ENCODE measurements around the gene TSPAN5.
A peak's percentile ranks its signal among the peaks of the same experiment; 100 is the strongest.

TSPAN5 gene

DNA sequence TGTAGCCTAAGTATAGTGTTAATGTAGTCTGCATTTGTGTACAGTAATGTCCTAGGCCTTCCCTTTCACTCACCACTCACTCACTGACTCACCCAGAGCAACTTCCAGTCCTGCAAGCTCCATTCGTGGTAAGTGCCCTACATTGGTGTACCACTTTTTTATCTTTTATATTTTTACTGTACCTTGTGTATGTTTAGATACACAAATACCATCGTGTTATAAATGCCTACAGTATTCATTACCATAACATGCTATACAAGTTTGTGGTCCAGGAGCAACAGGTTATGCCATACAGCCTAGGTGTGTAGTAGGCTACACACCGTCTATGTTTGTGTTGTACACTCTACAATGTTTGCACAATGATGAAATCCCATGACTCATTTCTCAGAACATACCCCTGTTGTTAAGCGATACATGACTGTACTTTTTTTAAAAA lies 15.4 kb downstream of the TSPAN5 start (continued):
- TF ChIP-seq ZNF777 (tag by site-specific recombination; IDR thresholded peaks at IDR 0.05; ENCODE audit: borderline replicate concordance): no peak
- TF ChIP-seq ZFHX2 (tag by site-specific recombination; conservative IDR thresholded peaks at IDR 0.05): no peak
- no peak for TF ChIP-seq ZNF211 (tag by site-specific recombination; IDR thresholded peaks at IDR 0.05; ENCODE audit: low read depth)
- peak; percentile 51 for TF ChIP-seq FEZF1 (tag by site-specific recombination; IDR thresholded peaks at IDR 0.05)
- TF ChIP-seq SCRT2 (tag by site-specific recombination; IDR thresholded peaks at IDR 0.05): peak; percentile 91

DNA sequence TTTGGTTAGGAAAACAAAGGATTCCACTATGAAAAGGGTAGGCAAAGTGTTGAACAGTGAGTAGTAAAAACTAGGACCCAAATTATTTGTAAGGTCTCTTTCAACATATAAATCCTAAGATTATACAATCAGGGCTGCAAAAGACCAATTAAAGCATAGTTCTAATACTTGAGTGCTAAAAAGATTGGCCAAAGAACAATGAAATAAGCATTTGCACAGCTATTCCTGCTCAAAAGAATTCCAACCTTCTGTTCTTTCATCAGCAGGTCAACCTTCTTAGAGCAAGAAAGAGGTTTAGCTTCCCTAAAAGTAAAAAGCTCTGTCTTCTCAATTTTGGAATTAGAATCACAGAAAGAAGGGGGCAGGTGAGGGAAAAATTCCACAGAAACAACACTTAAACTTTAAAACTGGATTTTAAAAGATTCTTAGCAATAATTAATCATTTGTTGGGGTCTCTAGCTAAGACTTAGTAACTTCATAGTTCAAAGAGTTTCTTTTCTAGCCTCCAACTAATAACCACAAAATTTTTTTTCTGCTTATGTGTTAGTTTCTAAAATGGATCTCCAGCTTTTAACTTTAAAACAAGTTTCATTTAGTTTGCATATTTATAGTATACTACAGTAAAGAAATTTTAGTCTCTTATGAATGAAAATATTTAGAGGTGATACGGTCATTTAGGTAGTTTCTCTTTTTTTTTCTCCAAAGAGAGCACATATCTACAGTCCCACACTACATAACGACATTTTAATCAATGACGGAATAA lies 16.3 kb downstream of the TSPAN5 start:
- Histone ChIP-seq H3K36me3 (ENCODE audit: control insufficient read depth in 2 of 2, insufficient read depth in 1 of 2, low read length in 2 of 2) (no peaks in the 10 kb centered on the region), H3K4me3 (ENCODE audit: low read depth, low read length) (no peak overlapping the region), H3K27ac (ENCODE audit: extremely low read depth, low read depth, low read length) (no peak overlapping the region), H3K9me3 (ENCODE audit: control insufficient read depth, insufficient read depth, low read depth, low read length) (no peaks in the 10 kb centered on the region), H3K4me1 (ENCODE audit: control insufficient read depth, insufficient read depth, low read length) (no peaks in the 10 kb centered on the region)
- TF ChIP-seq SETDB1 (IDR thresholded peaks at IDR 0.05; ENCODE audit: insufficient read length, low read length): no peak
- TF ChIP-seq ZNF354C (tag by site-specific recombination; IDR thresholded peaks at IDR 0.05; ENCODE audit: borderline replicate concordance, low read depth): no peak
- no peak for TF ChIP-seq ZIC2 (tag by site-specific recombination; IDR thresholded peaks at IDR 0.05)
- TF ChIP-seq KLF16 (tag by site-specific recombination; IDR thresholded peaks at IDR 0.05): no peak
- no peak for TF ChIP-seq ZNF658 (tag by site-specific recombination; IDR thresholded peaks at IDR 0.05)
- no peak for TF ChIP-seq MEIS1 (CRISPR knock-in tag; IDR thresholded peaks at IDR 0.05; ENCODE audit: borderline replicate concordance)
- TF ChIP-seq MZF1 (tag by site-specific recombination; IDR thresholded peaks at IDR 0.05; ENCODE audit: borderline replicate concordance): no peak
- TF ChIP-seq ZNF112 (tag by site-specific recombination; IDR thresholded peaks at IDR 0.05): no peak
- TF ChIP-seq, protein P1, sequence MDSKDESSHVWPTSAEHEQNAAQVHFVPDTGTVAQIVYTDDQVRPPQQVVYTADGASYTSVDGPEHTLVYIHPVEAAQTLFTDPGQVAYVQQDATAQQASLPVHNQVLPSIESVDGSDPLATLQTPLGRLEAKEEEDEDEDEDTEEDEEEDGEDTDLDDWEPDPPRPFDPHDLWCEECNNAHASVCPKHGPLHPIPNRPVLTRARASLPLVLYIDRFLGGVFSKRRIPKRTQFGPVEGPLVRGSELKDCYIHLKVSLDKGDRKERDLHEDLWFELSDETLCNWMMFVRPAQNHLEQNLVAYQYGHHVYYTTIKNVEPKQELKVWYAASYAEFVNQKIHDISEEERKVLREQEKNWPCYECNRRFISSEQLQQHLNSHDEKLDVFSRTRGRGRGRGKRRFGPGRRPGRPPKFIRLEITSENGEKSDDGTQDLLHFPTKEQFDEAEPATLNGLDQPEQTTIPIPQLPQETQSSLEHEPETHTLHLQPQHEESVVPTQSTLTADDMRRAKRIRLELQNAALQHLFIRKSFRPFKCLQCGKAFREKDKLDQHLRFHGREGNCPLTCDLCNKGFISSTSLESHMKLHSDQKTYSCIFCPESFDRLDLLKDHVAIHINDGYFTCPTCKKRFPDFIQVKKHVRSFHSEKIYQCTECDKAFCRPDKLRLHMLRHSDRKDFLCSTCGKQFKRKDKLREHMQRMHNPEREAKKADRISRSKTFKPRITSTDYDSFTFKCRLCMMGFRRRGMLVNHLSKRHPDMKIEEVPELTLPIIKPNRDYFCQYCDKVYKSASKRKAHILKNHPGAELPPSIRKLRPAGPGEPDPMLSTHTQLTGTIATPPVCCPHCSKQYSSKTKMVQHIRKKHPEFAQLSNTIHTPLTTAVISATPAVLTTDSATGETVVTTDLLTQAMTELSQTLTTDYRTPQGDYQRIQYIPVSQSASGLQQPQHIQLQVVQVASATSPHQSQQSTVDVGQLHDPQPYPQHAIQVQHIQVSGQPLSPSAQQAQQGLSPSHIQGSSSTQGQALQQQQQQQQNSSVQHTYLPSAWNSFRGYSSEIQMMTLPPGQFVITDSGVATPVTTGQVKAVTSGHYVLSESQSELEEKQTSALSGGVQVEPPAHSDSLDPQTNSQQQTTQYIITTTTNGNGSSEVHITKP (tag by site-specific recombination; IDR thresholded peaks at IDR 0.05): no peak
- no peak for TF ChIP-seq OSR2 (tag by site-specific recombination; IDR thresholded peaks at IDR 0.05)
- ChIA-PET CTCF (interaction anchor here (0.9 kb wide), 1 partner anchor 11 kb away, joined by 7 read pairs; no protein-coding TSS in a partner anchor), POLR2A (no interaction called here)

DNA sequence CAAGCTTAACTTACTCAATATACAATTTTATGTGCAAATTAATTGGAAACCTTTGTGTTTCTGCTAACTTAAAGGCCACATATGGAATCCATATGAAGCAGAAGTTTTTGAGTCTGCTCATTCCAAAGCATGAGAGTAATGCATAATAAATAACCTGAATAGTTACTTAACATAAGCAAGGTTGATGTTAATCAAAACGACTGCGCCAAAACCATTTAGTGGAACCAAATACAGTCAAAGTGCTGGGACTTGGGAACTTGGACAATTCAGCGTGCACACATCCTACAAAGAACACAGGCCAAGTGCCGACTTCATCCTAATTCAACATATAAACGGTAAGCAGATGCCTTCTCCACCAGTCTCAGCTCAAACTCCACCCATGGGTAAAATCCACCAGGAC lies 17.0 kb downstream of the TSPAN5 start:
- ChIA-PET POLR2A (no interaction called here), CTCF (interaction anchor here (0.9 kb wide), 1 partner anchor 11 kb away, joined by 7 read pairs; no protein-coding TSS in a partner anchor)
- Histone ChIP-seq H3K36me3 (ENCODE audit: control insufficient read depth in 2 of 2, insufficient read depth in 1 of 2, low read length in 2 of 2) (no peaks in the 10 kb centered on the region), H3K4me3 (ENCODE audit: low read depth, low read length) (no peak overlapping the region), H3K4me1 (ENCODE audit: control insufficient read depth, insufficient read depth, low read length) (no peaks in the 10 kb centered on the region), H3K27ac (ENCODE audit: extremely low read depth, low read depth, low read length) (no peak overlapping the region), H3K9me3 (ENCODE audit: control insufficient read depth, insufficient read depth, low read depth, low read length) (no peaks in the 10 kb centered on the region)
- TF ChIP-seq ZNF324 (tag by site-specific recombination; IDR thresholded peaks at IDR 0.05): no peak
- TF ChIP-seq, protein P2, sequence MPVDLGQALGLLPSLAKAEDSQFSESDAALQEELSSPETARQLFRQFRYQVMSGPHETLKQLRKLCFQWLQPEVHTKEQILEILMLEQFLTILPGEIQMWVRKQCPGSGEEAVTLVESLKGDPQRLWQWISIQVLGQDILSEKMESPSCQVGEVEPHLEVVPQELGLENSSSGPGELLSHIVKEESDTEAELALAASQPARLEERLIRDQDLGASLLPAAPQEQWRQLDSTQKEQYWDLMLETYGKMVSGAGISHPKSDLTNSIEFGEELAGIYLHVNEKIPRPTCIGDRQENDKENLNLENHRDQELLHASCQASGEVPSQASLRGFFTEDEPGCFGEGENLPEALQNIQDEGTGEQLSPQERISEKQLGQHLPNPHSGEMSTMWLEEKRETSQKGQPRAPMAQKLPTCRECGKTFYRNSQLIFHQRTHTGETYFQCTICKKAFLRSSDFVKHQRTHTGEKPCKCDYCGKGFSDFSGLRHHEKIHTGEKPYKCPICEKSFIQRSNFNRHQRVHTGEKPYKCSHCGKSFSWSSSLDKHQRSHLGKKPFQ (tag by site-specific recombination; IDR thresholded peaks at IDR 0.05): no peak
- no peak for TF ChIP-seq ZBTB21 (tag by site-specific recombination; IDR thresholded peaks at IDR 0.05)
- no peak for TF ChIP-seq ZNF670 (tag by site-specific recombination; IDR thresholded peaks at IDR 0.05; ENCODE audit: low read depth)
- TF ChIP-seq, protein P3, sequence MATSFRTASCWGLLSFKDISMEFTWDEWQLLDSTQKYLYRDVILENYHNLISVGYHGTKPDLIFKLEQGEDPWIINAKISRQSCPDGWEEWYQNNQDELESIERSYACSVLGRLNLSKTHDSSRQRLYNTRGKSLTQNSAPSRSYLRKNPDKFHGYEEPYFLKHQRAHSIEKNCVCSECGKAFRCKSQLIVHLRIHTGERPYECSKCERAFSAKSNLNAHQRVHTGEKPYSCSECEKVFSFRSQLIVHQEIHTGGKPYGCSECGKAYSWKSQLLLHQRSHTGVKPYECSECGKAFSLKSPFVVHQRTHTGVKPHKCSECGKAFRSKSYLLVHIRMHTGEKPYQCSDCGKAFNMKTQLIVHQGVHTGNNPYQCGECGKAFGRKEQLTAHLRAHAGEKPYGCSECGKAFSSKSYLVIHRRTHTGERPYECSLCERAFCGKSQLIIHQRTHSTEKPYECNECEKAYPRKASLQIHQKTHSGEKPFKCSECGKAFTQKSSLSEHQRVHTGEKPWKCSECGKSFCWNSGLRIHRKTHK (tag by site-specific recombination; IDR thresholded peaks at IDR 0.05): no peak
- TF ChIP-seq, protein P4, sequence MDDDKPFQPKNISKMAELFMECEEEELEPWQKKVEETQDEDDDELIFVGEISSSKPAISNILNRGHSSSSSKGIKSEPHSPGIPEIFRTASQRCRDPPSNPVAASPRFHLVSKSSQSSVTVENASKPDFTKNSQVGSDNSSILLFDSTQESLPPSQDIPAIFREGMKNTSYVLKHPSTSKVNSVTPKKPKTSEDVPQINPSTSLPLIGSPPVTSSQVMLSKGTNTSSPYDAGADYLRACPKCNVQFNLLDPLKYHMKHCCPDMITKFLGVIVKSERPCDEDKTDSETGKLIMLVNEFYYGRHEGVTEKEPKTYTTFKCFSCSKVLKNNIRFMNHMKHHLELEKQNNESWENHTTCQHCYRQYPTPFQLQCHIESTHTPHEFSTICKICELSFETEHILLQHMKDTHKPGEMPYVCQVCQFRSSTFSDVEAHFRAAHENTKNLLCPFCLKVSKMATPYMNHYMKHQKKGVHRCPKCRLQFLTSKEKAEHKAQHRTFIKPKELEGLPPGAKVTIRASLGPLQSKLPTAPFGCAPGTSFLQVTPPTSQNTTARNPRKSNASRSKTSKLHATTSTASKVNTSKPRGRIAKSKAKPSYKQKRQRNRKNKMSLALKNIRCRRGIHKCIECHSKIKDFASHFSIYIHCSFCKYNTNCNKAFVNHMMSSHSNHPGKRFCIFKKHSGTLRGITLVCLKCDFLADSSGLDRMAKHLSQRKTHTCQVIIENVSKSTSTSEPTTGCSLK (tag by site-specific recombination; IDR thresholded peaks at IDR 0.05): no peak
- TF ChIP-seq TRIM28 (IDR thresholded peaks at IDR 0.05; ENCODE audit: borderline replicate concordance, low read length): no peak
- TF ChIP-seq ZNF791 (tag by site-specific recombination; IDR thresholded peaks at IDR 0.05): no peak

All from HEK293 (cell line).